ENCODE measurements around the gene GOLGA8K. TPM values are rescaled to one million over a fixed set of nuclear protein-coding genes. Genes with fewer than 3 reads are reported as not detected.
"Not testable (repeated sequence)": the region's sequence is repeated elsewhere in the genome, so short reads cannot be mapped to it uniquely, and the experiment has no call there.

Gene GOLGA8K
- total RNA-seq (under 0.01 and 0.17 TPM in 2 replicates), polyA plus RNA-seq (not detected in 2 replicates), polyA minus RNA-seq (ENCODE audit: low replicate concordance) (not detected in 2 replicates)
- polyA plus RNA-seq (2012), result not detected in 2 replicates

GRCh38 chr15:32403192-32403591 is at the start of gene GOLGA8K:
Gene GOLGA8K (minus strand): TSS chr15:32403292. CDS start chr15:32403194, 98 bp downstream.
- H2AFZ ChIP-seq (ENCODE audit: low read length); H3K9ac ChIP-seq (ENCODE audit: insufficient read depth, low read length); H3K79me2 ChIP-seq (ENCODE audit: control insufficient read depth, insufficient read depth, low read length); H3K4me2 ChIP-seq (ENCODE audit: extremely low read depth, insufficient read depth, low read length); H4K20me1 ChIP-seq (ENCODE audit: control insufficient read depth, extremely low read depth, insufficient read depth, low read length); H3K4me1 ChIP-seq (ENCODE audit: control insufficient read depth, extremely low read depth, insufficient read depth, low read length); H3K27me3 ChIP-seq (ENCODE audit: control insufficient read depth, insufficient read depth, low read length); DNase-seq (ENCODE audit: low read depth in 2 of 2); H3K27ac ChIP-seq (ENCODE audit: insufficient read depth, low read length); H3K4me3 ChIP-seq (replicated peaks in 1 of 4; ENCODE audit: control extremely low read depth in 1 of 4, insufficient read depth in 1 of 4, low read depth in 3 of 4, low read length in 4 of 4); H3K9me3 ChIP-seq (ENCODE audit: control insufficient read depth, insufficient read depth, low read depth, low read length); H3K36me3 ChIP-seq (ENCODE audit: control insufficient read depth, insufficient read depth, low read length): not testable (repeated sequence)

DNA sequence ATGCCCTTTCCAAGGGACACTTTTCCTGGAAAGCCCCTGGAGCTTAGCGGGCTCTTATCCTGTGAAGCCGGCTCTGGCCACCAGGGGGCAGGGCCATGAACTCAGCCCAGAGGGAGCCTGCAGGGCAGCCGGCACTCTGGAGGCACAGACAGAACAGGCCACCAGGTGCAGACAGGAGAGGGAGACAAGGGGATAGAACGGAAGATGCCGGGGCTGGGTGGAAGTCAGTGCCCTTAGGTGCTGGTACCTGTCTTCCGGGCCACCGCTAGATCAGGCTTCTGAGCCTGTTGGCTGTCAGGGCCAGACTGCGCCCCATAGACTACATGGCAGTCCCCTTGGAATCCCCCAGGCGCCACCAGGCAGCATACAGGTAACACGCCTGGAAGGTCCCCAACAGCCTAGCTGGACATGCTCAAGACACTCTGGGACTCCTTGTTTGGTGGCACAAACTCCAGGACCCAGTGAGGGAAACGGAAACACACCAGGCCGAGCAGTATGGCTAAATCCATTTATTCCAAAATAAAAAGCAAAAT is 37.4 kb upstream of the GOLGA8K start:
- not testable (repeated sequence) for H3K4me1 ChIP-seq (ENCODE audit: control insufficient read depth, extremely low read depth, insufficient read depth, low read length); H3K27ac ChIP-seq (ENCODE audit: insufficient read depth, low read length); H3K4me3 ChIP-seq (replicated peaks in 1 of 4; ENCODE audit: control extremely low read depth in 1 of 4, insufficient read depth in 1 of 4, low read depth in 3 of 4, low read length in 4 of 4); H3K4me2 ChIP-seq (ENCODE audit: extremely low read depth, insufficient read depth, low read length); H3K36me3 ChIP-seq (ENCODE audit: control insufficient read depth, insufficient read depth, low read length); H2AFZ ChIP-seq (ENCODE audit: low read length); DNase-seq (ENCODE audit: low read depth in 2 of 2); H3K79me2 ChIP-seq (ENCODE audit: control insufficient read depth, insufficient read depth, low read length); H3K9ac ChIP-seq (ENCODE audit: insufficient read depth, low read length); H3K9me3 ChIP-seq (ENCODE audit: control insufficient read depth, insufficient read depth, low read depth, low read length); H3K27me3 ChIP-seq (ENCODE audit: control insufficient read depth, insufficient read depth, low read length); H4K20me1 ChIP-seq (ENCODE audit: control insufficient read depth, extremely low read depth, insufficient read depth, low read length)

- H3K27ac ChIP-seq (ENCODE audit: insufficient read depth, low read length); H3K9me3 ChIP-seq (ENCODE audit: control insufficient read depth, insufficient read depth, low read depth, low read length); H3K27me3 ChIP-seq (ENCODE audit: control insufficient read depth, insufficient read depth, low read length); DNase-seq (ENCODE audit: low read depth in 2 of 2); H3K79me2 ChIP-seq (ENCODE audit: control insufficient read depth, insufficient read depth, low read length); H3K9ac ChIP-seq (ENCODE audit: insufficient read depth, low read length); H3K4me3 ChIP-seq (replicated peaks in 1 of 4; ENCODE audit: control extremely low read depth in 1 of 4, insufficient read depth in 1 of 4, low read depth in 3 of 4, low read length in 4 of 4); H3K4me2 ChIP-seq (ENCODE audit: extremely low read depth, insufficient read depth, low read length); H3K4me1 ChIP-seq (ENCODE audit: control insufficient read depth, extremely low read depth, insufficient read depth, low read length); H4K20me1 ChIP-seq (ENCODE audit: control insufficient read depth, extremely low read depth, insufficient read depth, low read length); H2AFZ ChIP-seq (ENCODE audit: low read length); H3K36me3 ChIP-seq (ENCODE audit: control insufficient read depth, insufficient read depth, low read length): not testable (repeated sequence)
These were observed 31.2 kb upstream of the GOLGA8K start for GRCh38 chr15:32434102-32434963.

GRCh38 chr15:32427635-32428034 is 24.5 kb upstream of the GOLGA8K start:
- H3K27me3 ChIP-seq (ENCODE audit: control insufficient read depth, insufficient read depth, low read length); H3K36me3 ChIP-seq (ENCODE audit: control insufficient read depth, insufficient read depth, low read length); DNase-seq (ENCODE audit: low read depth in 2 of 2); H2AFZ ChIP-seq (ENCODE audit: low read length); H3K4me2 ChIP-seq (ENCODE audit: extremely low read depth, insufficient read depth, low read length); H3K9ac ChIP-seq (ENCODE audit: insufficient read depth, low read length); H4K20me1 ChIP-seq (ENCODE audit: control insufficient read depth, extremely low read depth, insufficient read depth, low read length); H3K9me3 ChIP-seq (ENCODE audit: control insufficient read depth, insufficient read depth, low read depth, low read length); H3K27ac ChIP-seq (ENCODE audit: insufficient read depth, low read length); H3K79me2 ChIP-seq (ENCODE audit: control insufficient read depth, insufficient read depth, low read length); H3K4me3 ChIP-seq (replicated peaks in 1 of 4; ENCODE audit: control extremely low read depth in 1 of 4, insufficient read depth in 1 of 4, low read depth in 3 of 4, low read length in 4 of 4); H3K4me1 ChIP-seq (ENCODE audit: control insufficient read depth, extremely low read depth, insufficient read depth, low read length): not testable (repeated sequence)

GRCh38 chr15:32426511-32426910 is 23.4 kb upstream of the GOLGA8K start:
- not testable (repeated sequence) for DNase-seq (ENCODE audit: low read depth in 2 of 2); H2AFZ ChIP-seq (ENCODE audit: low read length); H3K4me2 ChIP-seq (ENCODE audit: extremely low read depth, insufficient read depth, low read length); H4K20me1 ChIP-seq (ENCODE audit: control insufficient read depth, extremely low read depth, insufficient read depth, low read length); H3K36me3 ChIP-seq (ENCODE audit: control insufficient read depth, insufficient read depth, low read length); H3K27me3 ChIP-seq (ENCODE audit: control insufficient read depth, insufficient read depth, low read length); H3K4me3 ChIP-seq (replicated peaks in 1 of 4; ENCODE audit: control extremely low read depth in 1 of 4, insufficient read depth in 1 of 4, low read depth in 3 of 4, low read length in 4 of 4); H3K4me1 ChIP-seq (ENCODE audit: control insufficient read depth, extremely low read depth, insufficient read depth, low read length); H3K9me3 ChIP-seq (ENCODE audit: control insufficient read depth, insufficient read depth, low read depth, low read length); H3K27ac ChIP-seq (ENCODE audit: insufficient read depth, low read length); H3K9ac ChIP-seq (ENCODE audit: insufficient read depth, low read length); H3K79me2 ChIP-seq (ENCODE audit: control insufficient read depth, insufficient read depth, low read length)
